ENCODE results near the gene S100A12.

DNA sequence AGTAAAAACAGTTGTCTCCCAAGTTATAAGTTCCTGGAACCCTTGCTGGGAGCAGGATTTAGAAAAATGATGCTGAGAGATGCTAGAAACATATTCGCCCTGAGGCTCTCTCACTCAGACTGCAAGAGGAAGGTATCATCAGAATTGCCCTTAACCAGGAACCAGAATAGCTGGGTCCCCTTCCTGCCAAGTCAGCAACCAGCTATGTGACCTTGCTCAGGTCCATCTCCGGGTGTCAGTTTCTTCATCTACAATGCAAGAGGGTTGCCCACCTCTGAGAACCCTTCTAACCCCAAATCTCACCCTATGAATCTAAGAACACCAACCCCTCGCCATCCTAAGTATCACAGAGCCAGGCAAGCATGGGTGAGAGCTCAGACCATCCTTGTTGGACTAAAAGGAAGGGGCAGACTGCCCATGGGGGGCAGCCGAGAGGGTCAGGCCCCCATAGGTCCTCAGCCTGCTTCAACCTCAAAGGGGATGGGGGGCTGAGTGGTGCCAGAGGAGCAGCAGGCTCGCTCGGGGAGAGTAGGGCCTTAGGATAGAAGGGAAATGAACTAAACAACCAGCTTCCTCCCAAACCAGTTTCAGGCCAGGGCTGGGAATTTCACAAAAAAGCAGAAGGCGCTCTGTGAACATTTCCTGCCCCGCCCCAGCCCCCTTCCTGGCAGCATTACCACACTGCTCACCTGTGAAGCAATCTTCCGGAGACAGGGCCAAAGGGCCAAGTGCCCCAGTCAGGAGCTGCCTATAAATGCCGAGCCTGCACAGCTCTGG, 18.2 kb downstream of the S100A12 start:
- TF ChIP-seq, protein P1, sequence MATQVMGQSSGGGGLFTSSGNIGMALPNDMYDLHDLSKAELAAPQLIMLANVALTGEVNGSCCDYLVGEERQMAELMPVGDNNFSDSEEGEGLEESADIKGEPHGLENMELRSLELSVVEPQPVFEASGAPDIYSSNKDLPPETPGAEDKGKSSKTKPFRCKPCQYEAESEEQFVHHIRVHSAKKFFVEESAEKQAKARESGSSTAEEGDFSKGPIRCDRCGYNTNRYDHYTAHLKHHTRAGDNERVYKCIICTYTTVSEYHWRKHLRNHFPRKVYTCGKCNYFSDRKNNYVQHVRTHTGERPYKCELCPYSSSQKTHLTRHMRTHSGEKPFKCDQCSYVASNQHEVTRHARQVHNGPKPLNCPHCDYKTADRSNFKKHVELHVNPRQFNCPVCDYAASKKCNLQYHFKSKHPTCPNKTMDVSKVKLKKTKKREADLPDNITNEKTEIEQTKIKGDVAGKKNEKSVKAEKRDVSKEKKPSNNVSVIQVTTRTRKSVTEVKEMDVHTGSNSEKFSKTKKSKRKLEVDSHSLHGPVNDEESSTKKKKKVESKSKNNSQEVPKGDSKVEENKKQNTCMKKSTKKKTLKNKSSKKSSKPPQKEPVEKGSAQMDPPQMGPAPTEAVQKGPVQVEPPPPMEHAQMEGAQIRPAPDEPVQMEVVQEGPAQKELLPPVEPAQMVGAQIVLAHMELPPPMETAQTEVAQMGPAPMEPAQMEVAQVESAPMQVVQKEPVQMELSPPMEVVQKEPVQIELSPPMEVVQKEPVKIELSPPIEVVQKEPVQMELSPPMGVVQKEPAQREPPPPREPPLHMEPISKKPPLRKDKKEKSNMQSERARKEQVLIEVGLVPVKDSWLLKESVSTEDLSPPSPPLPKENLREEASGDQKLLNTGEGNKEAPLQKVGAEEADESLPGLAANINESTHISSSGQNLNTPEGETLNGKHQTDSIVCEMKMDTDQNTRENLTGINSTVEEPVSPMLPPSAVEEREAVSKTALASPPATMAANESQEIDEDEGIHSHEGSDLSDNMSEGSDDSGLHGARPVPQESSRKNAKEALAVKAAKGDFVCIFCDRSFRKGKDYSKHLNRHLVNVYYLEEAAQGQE (IDR thresholded peaks at IDR 0.05; ENCODE audit: borderline replicate concordance) = no peak
- TF ChIP-seq, protein P1 (CRISPR knock-in tag; IDR thresholded peaks at IDR 0.05; ENCODE audit: low read depth) = no peak
- TF ChIP-seq POLR2AphosphoS5 (IDR thresholded peaks at IDR 0.05; ENCODE audit: control insufficient read depth, insufficient read depth, low read depth, low read length) (no peak), CTCF (IDR thresholded peaks at IDR 0.05 in 2 of 3, conservative IDR thresholded peaks at IDR 0.05 in 1 of 3; ENCODE audit: insufficient read depth in 2 of 3, low read depth in 1 of 3, low read length in 3 of 3) (no peak), TAF7 (tag; IDR thresholded peaks at IDR 0.05) (no peak), ZNF143 (CRISPR knock-in tag; IDR thresholded peaks at IDR 0.05) (no peak), ZNF79 (CRISPR knock-in tag; IDR thresholded peaks at IDR 0.05; ENCODE audit: low read depth) (no peak), HDAC1 (IDR thresholded peaks at IDR 0.05) (no peak), EZH2 (IDR thresholded peaks at IDR 0.05; ENCODE audit: borderline replicate concordance, low read depth, low read length) (no peak), XRCC3 (IDR thresholded peaks at IDR 0.05) (no peak), SNRNP70 (optimal IDR thresholded peaks at IDR 0.05; ENCODE audit: low read depth, low read length) (no peak)
